Fibroblast of upper back skin (primary cell): ENCODE results near the gene EIF5A.

Source experiments
- DNase-seq: peaks from one replicate; pipeline ENCODE4 v3.0.0-alpha.2; 2013

EIF5A gene

GRCh38 chr17:7289256-7290032, 18.0 kb upstream of the EIF5A start:
- DNase-seq, result no peak

- DNase-seq, result no peak
Observed at GRCh38 chr17:7290166-7290565, 17.3 kb upstream of the EIF5A start.

- no peak for DNase-seq
Observed at GRCh38 chr17:7290685-7291084, 16.7 kb upstream of the EIF5A start.

DNA sequence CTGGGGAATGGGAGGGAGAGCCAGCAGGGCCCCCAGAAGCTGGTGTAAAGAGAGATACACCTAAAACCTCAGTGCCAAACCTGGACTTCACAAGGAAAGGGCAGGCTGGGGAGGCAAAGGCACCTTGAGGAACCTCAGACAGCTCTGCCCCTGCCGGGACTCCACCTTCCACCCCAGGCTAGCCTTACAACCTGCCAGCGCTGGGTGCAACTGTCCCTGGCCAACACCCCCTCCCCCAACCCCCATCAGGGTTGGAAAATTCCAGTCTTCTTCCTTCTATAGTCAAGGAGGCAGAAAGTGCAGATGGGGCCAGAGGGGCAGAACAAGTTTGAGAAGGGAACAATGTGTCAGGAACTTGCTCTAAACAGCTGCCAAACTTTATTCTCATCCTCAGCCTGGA, 15.2 kb upstream of the EIF5A start:
- no peak for DNase-seq

DNA sequence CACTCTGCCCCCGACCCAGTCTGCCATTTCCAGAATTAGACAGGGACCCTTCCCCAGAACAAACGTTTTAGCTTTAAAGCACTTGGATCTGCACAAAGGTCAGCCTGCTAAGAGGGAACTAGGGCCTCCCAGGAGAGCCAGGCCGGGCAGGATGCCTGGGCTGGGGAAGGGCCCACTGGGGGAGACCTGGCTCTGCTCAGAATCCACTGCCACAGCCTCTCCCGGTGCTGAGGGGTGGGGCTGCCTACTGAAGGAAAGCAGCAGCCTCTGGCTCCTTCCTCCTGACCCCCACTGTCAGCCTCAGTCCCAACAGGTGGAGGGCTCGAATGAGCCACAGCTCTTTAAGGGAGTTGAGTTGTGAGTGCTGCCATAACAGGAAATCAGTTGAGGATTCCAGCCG, 14.7 kb upstream of the EIF5A start:
- no peak for DNase-seq

DNA sequence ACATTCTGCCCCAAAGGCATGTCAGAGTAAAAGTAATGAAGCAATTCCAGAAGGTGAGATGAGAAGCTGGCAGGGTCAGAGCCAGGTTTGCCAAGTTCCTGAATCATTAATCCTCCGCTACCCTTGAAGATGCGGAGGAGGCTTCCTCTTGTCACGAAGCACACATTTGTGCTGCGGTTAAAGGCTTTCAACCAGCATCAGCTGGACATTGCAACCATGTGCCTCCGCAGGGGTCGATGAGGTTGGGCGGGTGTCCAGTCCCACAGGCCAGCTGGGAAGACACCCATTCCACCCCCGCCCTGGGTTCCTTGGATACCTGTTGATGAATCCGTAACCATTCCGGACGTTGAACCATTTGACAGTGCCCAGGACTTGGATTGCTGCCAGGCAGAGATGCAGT, 14.3 kb upstream of the EIF5A start:
- no peak for DNase-seq

GRCh38 chr17:7293816-7294613, 13.4 kb upstream of the EIF5A start:
- no peak for DNase-seq

- peak; percentile 27 for DNase-seq
Observed at GRCh38 chr17:7294614-7295153, 12.7 kb upstream of the EIF5A start, which contains the start of gene YBX2. YBX2 (minus strand) TSS chr17:7294639; CDS start chr17:7294500, 139 bp downstream.

DNA sequence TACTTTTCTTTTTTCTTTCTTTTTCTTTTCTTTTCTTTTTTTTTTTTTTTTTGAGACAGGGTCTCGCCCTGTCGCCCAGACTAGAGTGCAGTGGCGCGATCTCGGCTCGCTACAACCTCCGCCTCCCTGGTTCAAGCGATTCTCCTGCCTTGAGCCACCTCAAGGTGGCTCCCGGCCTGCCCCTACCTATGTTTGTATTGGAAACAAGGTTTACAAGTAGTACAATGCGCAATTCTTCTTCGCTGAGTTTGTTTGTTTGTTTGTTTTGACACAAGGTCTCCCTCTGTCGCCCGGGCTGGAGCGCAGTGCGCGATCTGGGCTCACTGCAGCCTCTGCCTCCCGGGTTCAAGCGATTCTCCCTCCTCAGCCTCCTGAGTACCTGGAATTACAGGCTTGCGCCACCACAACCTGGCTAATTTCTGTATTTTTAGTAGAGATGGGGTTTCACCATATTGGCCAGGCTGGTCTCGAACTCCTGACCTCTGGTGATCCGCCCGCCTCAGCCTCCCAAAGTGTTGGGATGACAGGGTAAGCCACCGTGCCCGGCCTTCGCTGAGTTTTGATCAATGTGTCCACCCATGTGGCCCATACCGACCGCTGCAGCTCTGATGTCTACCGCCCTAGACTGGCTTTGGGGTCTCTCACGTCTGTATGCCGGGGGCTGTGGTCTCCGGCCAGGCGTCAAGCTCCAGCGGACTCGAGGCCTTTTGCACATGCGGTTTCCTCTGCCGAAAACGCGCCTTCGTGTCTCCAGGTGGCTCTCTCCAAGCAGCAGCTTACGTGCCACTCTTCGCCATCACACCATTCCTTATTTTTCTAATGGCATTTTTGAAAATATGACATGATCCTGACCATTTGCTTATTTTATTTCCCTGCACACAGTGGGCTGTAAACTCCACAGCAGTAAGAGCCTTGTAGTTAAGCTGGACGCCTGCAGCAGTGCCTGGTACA, 11.9 kb upstream of the EIF5A start:
- DNase-seq, result no peak

DNA sequence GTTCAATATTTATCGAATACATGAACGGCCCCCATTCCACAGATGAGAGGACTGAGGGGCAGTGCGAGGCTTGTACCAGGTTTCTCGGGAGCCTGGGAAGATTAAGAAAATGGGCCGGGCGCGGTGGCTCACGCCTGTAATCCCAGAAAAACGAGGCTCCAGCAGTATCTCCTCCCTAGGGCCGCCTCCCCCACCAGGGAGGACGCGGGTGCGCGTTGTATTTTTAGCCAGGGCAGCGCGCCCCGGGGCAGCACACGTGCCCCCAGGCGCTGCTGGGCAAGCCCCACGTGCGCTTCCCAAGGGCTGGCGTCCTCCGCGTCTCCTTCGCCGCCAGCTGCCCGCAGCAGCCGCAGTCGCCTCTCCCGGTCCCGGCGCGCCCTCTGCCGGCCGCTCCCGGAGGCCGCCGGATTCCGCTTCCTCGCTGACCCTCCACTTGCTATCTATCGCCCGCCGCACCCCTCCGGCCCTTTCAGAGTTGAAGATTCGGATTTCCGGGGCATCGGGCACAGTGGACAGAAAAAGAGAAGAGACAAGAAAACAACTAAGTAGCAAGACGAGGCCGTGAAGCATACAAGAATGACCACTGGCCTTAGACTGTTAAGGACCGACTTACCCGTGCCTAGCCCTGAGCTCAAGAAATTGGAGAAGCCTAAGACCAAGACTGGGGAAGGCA, 11.1 kb upstream of the EIF5A start:
- peak; percentile 65 for DNase-seq

DNA sequence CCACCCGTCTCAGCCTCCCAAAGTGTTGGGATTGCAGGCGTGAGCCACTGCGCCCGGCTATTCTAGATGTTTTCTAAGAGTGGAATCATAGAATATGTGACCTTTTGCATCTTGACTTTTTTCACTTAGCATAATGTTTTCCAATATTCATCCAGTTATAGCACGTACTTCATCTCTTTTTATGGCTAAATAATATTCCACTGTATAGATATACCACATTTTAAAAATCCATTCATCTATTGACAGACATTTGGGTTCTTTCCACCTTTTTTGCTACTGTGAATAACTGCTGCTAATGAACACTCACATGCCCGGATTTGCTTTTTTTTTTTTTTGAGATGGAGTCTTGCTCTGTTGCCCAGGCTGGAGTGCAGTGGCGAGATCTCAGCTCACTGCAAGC, 3.2 kb upstream of the EIF5A start:
- DNase-seq, result no peak

- peak; percentile 17 for DNase-seq
Observed at GRCh38 chr17:7307686-7308624, 527 bp downstream of the EIF5A start.

DNA sequence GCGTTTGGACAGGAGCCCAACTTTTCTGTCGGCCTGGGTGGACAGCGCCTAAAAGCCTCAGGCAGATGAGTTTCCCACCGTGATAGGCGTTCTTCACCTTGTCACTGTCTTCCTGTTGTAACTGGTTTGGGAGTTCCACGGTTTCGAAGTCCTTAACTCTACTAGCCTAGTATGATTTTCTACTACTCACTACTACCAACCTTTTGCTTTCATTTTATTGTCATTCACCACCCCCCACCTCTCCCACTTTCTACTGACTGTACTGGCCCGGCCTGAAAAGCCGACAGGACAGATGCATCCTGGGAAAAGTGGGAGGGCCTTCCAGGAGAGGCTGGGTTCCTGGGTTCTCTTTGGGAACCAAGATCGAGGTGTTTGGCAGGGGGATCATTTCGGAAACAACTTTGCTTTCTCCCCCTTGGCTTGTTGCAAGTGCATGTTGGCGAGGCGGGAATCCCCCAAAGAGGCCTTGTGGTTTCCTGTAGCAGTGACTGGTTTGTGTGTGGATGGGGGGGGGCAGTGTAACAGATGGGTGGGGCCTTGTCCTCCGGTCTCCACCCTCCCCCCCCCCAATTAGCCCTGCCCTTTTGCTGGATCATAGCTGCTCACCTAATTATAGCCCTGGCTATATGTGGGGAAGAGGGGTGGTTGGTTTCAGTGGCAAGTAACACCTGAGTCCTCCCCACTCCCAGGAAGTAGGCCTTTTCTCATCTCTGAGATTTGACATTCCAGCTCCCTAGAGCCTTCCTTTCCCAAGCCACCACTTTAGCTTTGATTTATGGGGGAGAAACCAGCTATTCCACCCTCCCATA, 1.4 kb downstream of the EIF5A start:
- peak; percentile 78 for DNase-seq

DNA sequence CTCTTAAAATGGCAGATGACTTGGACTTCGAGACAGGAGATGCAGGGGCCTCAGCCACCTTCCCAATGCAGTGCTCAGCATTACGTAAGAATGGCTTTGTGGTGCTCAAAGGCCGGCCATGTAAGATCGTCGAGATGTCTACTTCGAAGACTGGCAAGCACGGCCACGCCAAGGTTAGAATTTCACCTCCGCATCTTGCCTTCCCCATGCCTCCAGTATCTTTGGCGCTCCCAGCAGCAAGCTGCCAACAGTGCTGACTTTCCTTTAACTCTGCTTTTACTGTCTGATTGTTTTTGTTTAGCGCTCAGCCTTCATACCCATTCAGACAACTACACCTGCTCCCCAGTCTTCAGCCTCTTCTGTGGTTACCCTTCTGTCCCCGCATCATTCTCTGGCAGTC, 2.2 kb downstream of the EIF5A start:
- no peak for DNase-seq

DNA sequence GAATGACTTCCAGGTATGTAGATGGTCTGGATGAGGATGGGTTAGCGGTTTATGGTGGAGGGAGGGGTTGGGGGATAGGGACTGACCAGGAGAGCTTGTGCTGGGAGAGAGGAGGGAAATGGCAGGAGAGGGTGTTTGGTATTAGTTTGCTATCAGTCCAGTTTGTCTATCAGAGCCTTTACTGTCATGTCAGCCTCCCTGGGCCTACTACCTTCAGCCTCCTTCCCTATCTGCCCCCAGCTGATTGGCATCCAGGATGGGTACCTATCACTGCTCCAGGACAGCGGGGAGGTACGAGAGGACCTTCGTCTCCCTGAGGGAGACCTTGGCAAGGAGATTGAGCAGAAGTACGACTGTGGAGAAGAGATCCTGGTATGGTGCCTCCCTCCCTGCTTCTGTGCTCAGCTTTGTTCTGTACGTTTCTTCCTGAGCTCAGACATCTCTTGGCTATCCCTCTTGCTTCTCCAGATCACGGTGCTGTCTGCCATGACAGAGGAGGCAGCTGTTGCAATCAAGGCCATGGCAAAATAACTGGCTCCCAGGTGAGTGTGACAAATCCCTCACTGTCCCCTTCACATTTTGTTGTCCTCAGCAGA, 3.8 kb downstream of the EIF5A start:
- DNase-seq, result no peak

- DNase-seq, result no peak
Observed at GRCh38 chr17:7312432-7313087, 5.1 kb downstream of the EIF5A start.

GRCh38 chr17:7313088-7313889, 5.9 kb downstream of the EIF5A start:
- no peak for DNase-seq
